ENCODE results near the gene GNB1.
"Not testable (repeated sequence)": the region's sequence is repeated elsewhere in the genome, so short reads cannot be mapped to it uniquely, and the experiment has no call there.

GNB1 gene

GRCh38 chr1:1741013-1741412 is 149.9 kb downstream of the GNB1 start:
- DNase-seq (ENCODE audit: low read depth): not testable (repeated sequence)

- not testable (repeated sequence) for DNase-seq (ENCODE audit: low read depth)
Measured at GRCh38 chr1:1738799-1739337, 152.0 kb downstream of the GNB1 start.

GRCh38 chr1:1737675-1738590 is 153.0 kb downstream of the GNB1 start:
- not testable (repeated sequence) for DNase-seq (ENCODE audit: low read depth)

Data from CMK (cell line).